Liver (tissue), 9 donors: ENCODE results near the gene INPP5F. TPM values are rescaled to one million over a fixed set of nuclear protein-coding genes. Genes with fewer than 3 reads are reported as not detected.

Experiments used
- DNase-seq: peaks from one replicate; pipeline ENCODE4 v3.0.0-alpha.2; 2017; ENCODE audit warnings: low spot score
- H3K27ac ChIP-seq, 2 donors: one replicate each; pipeline ENCODE4 v1.7.0; 2013; ENCODE audit warnings: inconsistent platforms in 2 of 2, low read length in 2 of 2, control low read depth in 1 of 2, low read depth in 1 of 2, mild to moderate bottlenecking in 1 of 2
- H3K27me3 ChIP-seq, 4 donors: one replicate each; pipeline versions ENCODE4 v1.6.1 to v1.7.0; 2013; ENCODE audit warnings: low read length in 3 of 4, inconsistent platforms in 1 of 4, mild to moderate bottlenecking in 1 of 4, moderate library complexity in 1 of 4; ENCODE audit not compliant: control insufficient read depth in 4 of 4, insufficient read depth in 4 of 4
- H3K36me3 ChIP-seq, 4 donors: one replicate each; pipeline versions ENCODE4 v1.6.1 to v1.7.0; 2013; ENCODE audit warnings: low read length in 3 of 4, mild to moderate bottlenecking in 3 of 4, low read depth in 1 of 4, moderate library complexity in 1 of 4; ENCODE audit not compliant: control insufficient read depth in 4 of 4, insufficient read depth in 3 of 4
- H3K4me1 ChIP-seq, 4 donors: one replicate each; pipeline versions ENCODE4 v1.6.1 to v1.7.0; 2013; ENCODE audit warnings: low read length in 3 of 4, mild to moderate bottlenecking in 3 of 4, moderate library complexity in 1 of 4; ENCODE audit not compliant: control insufficient read depth in 4 of 4, insufficient read depth in 4 of 4
- H3K4me3 ChIP-seq, 3 donors: one replicate each; pipeline versions ENCODE4 v1.6.1 to v1.7.0; 2013; ENCODE audit warnings: low read length in 3 of 3, control low read depth in 1 of 3, low read depth in 1 of 3, mild to moderate bottlenecking in 1 of 3
- H3K9ac ChIP-seq, 2 donors: one replicate each; pipeline ENCODE4 v1.7.0; 2013; ENCODE audit warnings: low read length in 2 of 2, mild to moderate bottlenecking in 2 of 2, moderate library complexity in 2 of 2, control low read depth in 1 of 2, low read depth in 1 of 2
- H3K9me3 ChIP-seq, 4 donors: one replicate each; pipeline versions ENCODE4 v1.6.1 to v1.7.0; 2013; ENCODE audit warnings: low read length in 3 of 4; ENCODE audit not compliant: control insufficient read depth in 4 of 4
- ATF3 ChIP-seq: IDR thresholded peaks from 2 replicates; pipeline ENCODE4 v1.6.1; 2016; ENCODE audit warnings: antibody characterized with exemption
- CTCF ChIP-seq: fragments of 150-350 bp; IDR thresholded peaks from 2 replicates; pipeline ENCODE4 v1.5.1; 2017; ENCODE audit warnings: improper control_type of control experiment, low read depth, low read length; ENCODE audit not compliant: missing input control
- EGR1 ChIP-seq, 2 donors: IDR thresholded peaks; 2 replicates each; pipeline ENCODE4 v1.6.1; 2016 to 2018; ENCODE audit warnings: antibody characterized with exemption in 2 of 2, low read depth in 2 of 2
- FOXA1 ChIP-seq: IDR thresholded peaks from 2 replicates; pipeline ENCODE4 v1.6.1; 2016; ENCODE audit warnings: antibody characterized with exemption
- FOXA2 ChIP-seq: IDR thresholded peaks from 2 replicates; pipeline ENCODE4 v1.6.1; 2016; ENCODE audit warnings: antibody characterized with exemption
- GABPA ChIP-seq, 2 donors: IDR thresholded peaks in 1 of 2; conservative IDR thresholded peaks in 1 of 2; 2 replicates each; pipeline ENCODE4 v1.6.1; 2016; ENCODE audit warnings: antibody characterized with exemption in 2 of 2, mild to moderate bottlenecking in 1 of 2, moderate library complexity in 1 of 2
- HNF4A ChIP-seq, 2 donors: conservative IDR thresholded peaks; 2 replicates each; pipeline ENCODE4 v1.6.1; 2016; ENCODE audit warnings: antibody characterized with exemption in 2 of 2, mild to moderate bottlenecking in 2 of 2
- HNF4G ChIP-seq: IDR thresholded peaks from 2 replicates; pipeline ENCODE4 v1.6.1; 2016; ENCODE audit warnings: antibody characterized with exemption
- JUND ChIP-seq, 2 donors: IDR thresholded peaks; 2 replicates each; pipeline ENCODE4 v1.6.1; 2016; ENCODE audit warnings: antibody characterized with exemption in 2 of 2
- MAX ChIP-seq: IDR thresholded peaks from 2 replicates; pipeline ENCODE4 v1.6.1; 2016; ENCODE audit warnings: antibody characterized with exemption
- NR2F2 ChIP-seq: IDR thresholded peaks from 2 replicates; pipeline ENCODE4 v1.6.1; 2016; ENCODE audit warnings: antibody characterized with exemption
- RAD21 ChIP-seq, 2 donors: IDR thresholded peaks; 2 replicates each; pipeline ENCODE4 v1.6.1; 2016; ENCODE audit warnings: antibody characterized with exemption in 2 of 2, mild to moderate bottlenecking in 2 of 2
- RXRA ChIP-seq, 2 donors: IDR thresholded peaks; 2 replicates each; pipeline ENCODE4 v1.6.1; 2017 to 2018; ENCODE audit warnings: antibody characterized with exemption in 2 of 2, mild to moderate bottlenecking in 1 of 2
- SP1 ChIP-seq: IDR thresholded peaks from 2 replicates; pipeline ENCODE4 v1.6.1; 2018; ENCODE audit warnings: antibody characterized with exemption, mild to moderate bottlenecking
- TAF1 ChIP-seq: conservative IDR thresholded peaks from 2 replicates; pipeline ENCODE4 v1.6.1; 2016; ENCODE audit warnings: antibody characterized with exemption, mild to moderate bottlenecking
- YY1 ChIP-seq: IDR thresholded peaks from 2 replicates; pipeline ENCODE4 v1.6.1; 2016; ENCODE audit warnings: antibody characterized with exemption, mild to moderate bottlenecking
- WGBS: extraction: QIAGEN DNeasy Blood & Tissue Kit; methylation state at CpG from one replicate; pipeline ENCODE4 v1.1.7; 2013; 5-methylcytosine and 5-hydroxymethylcytosine counted together
- polyA plus RNA-seq, 2 donors: library from polyadenylated mRNA; stranded (reverse) in 1 of 2; unstranded in 1 of 2; fragments of 200-250 nt in 1 of 2; fragments of >200 nt in 1 of 2; fragmentation: Nextera tagmentation in 1 of 2; extraction: Ambion mirVana in 1 of 2; gene quantifications; one replicate each; pipeline versions ENCODE4 v1.2.1 to v1.2.3, GENCODE V29; 2013 to 2015
- total RNA-seq, 2 donors: library from RNA; depleted of rRNA; stranded (reverse); fragments of >200 nt; gene quantifications; one replicate each; pipeline ENCODE4 v1.2.3, GENCODE V29; 2014
- TF ChIP-seq, protein P1 (sequence below): IDR thresholded peaks from 2 replicates; pipeline ENCODE4 v1.6.1; 2016; ENCODE audit warnings: antibody characterized with exemption, mild to moderate bottlenecking
- TF ChIP-seq, protein P2 (sequence below): IDR thresholded peaks from 2 replicates; pipeline ENCODE4 v1.6.1; 2016; ENCODE audit warnings: antibody characterized with exemption
- donor health status: healthy.
- donor health status: healthy.
- donor health status: healthy.
- donor health status: healthy.
- donor health status: healthy.

INPP5F gene
- total and polyA plus RNA-seq, 4 donors, result 1.1 to 8.1 (median 2.1) TPM

GRCh38 chr10:119805702-119806230 is 79.9 kb downstream of the INPP5F start:
- H3K9me3 ChIP-seq, result no peaks in the 10 kb centered on the region
- no peak overlapping the region for H3K27ac ChIP-seq
- H3K4me1 ChIP-seq, result no peaks in the 10 kb centered on the region
- no peak overlapping the region for H3K9ac ChIP-seq
- WGBS, result 85% methylated on average over 5 of the region's 5 CpGs
- TF ChIP-seq ATF3 (no peak), GABPA (IDR thresholded peaks at IDR 0.05 in 1 of 2, conservative IDR thresholded peaks at IDR 0.05 in 1 of 2) (no peak), HNF4G (no peak), TAF1 (no peak), HNF4A (conservative IDR thresholded peaks at IDR 0.05) (no peak), RAD21 (IDR thresholded peaks at IDR 0.05) (no peak), YY1 (no peak), NR2F2 (no peak), RXRA (IDR thresholded peaks at IDR 0.05) (no peak), MAX (no peak), FOXA2 (no peak), FOXA1 (no peak), SP1 (no peak), JUND (IDR thresholded peaks at IDR 0.05) (no peak), CTCF (no peak), EGR1 (IDR thresholded peaks at IDR 0.05; ENCODE audit: low read depth in 2 of 2) (no peak)
- TF ChIP-seq, protein P1, sequence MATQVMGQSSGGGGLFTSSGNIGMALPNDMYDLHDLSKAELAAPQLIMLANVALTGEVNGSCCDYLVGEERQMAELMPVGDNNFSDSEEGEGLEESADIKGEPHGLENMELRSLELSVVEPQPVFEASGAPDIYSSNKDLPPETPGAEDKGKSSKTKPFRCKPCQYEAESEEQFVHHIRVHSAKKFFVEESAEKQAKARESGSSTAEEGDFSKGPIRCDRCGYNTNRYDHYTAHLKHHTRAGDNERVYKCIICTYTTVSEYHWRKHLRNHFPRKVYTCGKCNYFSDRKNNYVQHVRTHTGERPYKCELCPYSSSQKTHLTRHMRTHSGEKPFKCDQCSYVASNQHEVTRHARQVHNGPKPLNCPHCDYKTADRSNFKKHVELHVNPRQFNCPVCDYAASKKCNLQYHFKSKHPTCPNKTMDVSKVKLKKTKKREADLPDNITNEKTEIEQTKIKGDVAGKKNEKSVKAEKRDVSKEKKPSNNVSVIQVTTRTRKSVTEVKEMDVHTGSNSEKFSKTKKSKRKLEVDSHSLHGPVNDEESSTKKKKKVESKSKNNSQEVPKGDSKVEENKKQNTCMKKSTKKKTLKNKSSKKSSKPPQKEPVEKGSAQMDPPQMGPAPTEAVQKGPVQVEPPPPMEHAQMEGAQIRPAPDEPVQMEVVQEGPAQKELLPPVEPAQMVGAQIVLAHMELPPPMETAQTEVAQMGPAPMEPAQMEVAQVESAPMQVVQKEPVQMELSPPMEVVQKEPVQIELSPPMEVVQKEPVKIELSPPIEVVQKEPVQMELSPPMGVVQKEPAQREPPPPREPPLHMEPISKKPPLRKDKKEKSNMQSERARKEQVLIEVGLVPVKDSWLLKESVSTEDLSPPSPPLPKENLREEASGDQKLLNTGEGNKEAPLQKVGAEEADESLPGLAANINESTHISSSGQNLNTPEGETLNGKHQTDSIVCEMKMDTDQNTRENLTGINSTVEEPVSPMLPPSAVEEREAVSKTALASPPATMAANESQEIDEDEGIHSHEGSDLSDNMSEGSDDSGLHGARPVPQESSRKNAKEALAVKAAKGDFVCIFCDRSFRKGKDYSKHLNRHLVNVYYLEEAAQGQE, result no peak
- TF ChIP-seq, protein P2, sequence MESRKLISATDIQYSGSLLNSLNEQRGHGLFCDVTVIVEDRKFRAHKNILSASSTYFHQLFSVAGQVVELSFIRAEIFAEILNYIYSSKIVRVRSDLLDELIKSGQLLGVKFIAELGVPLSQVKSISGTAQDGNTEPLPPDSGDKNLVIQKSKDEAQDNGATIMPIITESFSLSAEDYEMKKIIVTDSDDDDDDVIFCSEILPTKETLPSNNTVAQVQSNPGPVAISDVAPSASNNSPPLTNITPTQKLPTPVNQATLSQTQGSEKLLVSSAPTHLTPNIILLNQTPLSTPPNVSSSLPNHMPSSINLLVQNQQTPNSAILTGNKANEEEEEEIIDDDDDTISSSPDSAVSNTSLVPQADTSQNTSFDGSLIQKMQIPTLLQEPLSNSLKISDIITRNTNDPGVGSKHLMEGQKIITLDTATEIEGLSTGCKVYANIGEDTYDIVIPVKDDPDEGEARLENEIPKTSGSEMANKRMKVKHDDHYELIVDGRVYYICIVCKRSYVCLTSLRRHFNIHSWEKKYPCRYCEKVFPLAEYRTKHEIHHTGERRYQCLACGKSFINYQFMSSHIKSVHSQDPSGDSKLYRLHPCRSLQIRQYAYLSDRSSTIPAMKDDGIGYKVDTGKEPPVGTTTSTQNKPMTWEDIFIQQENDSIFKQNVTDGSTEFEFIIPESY, result no peak
- DNase-seq, result no peak
- H3K36me3 ChIP-seq, result peaks cover 0 to 3% (median 0%) of the 10 kb centered on the region in 4 donors
- H3K4me3 ChIP-seq, result no peak overlapping the region
- H3K27me3 ChIP-seq, result no peaks in the 10 kb centered on the region
